Parietal lobe (tissue), 2 donors: Measurements from ENCODE around the gene SEMA4G. TPM values are rescaled to one million over a fixed set of nuclear protein-coding genes. Genes with fewer than 3 reads are reported as not detected.

ENCODE experiments used
- small RNA-seq: library from RNA; depleted of rRNA; stranded (forward); fragments of <200 nt; gene quantifications from one replicate; pipeline ENCODE3, GENCODE V24; 2014; ENCODE audit warnings: low replicate concordance
- total RNA-seq: library from RNA; depleted of rRNA; stranded (reverse); fragments of >200 nt; gene quantifications from one replicate; pipeline ENCODE4 v1.2.3, GENCODE V29; 2014

The SEMA4G gene, protein sequence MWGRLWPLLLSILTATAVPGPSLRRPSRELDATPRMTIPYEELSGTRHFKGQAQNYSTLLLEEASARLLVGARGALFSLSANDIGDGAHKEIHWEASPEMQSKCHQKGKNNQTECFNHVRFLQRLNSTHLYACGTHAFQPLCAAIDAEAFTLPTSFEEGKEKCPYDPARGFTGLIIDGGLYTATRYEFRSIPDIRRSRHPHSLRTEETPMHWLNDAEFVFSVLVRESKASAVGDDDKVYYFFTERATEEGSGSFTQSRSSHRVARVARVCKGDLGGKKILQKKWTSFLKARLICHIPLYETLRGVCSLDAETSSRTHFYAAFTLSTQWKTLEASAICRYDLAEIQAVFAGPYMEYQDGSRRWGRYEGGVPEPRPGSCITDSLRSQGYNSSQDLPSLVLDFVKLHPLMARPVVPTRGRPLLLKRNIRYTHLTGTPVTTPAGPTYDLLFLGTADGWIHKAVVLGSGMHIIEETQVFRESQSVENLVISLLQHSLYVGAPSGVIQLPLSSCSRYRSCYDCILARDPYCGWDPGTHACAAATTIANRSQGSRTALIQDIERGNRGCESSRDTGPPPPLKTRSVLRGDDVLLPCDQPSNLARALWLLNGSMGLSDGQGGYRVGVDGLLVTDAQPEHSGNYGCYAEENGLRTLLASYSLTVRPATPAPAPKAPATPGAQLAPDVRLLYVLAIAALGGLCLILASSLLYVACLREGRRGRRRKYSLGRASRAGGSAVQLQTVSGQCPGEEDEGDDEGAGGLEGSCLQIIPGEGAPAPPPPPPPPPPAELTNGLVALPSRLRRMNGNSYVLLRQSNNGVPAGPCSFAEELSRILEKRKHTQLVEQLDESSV
- 15.0 TPM for total RNA-seq

DNA sequence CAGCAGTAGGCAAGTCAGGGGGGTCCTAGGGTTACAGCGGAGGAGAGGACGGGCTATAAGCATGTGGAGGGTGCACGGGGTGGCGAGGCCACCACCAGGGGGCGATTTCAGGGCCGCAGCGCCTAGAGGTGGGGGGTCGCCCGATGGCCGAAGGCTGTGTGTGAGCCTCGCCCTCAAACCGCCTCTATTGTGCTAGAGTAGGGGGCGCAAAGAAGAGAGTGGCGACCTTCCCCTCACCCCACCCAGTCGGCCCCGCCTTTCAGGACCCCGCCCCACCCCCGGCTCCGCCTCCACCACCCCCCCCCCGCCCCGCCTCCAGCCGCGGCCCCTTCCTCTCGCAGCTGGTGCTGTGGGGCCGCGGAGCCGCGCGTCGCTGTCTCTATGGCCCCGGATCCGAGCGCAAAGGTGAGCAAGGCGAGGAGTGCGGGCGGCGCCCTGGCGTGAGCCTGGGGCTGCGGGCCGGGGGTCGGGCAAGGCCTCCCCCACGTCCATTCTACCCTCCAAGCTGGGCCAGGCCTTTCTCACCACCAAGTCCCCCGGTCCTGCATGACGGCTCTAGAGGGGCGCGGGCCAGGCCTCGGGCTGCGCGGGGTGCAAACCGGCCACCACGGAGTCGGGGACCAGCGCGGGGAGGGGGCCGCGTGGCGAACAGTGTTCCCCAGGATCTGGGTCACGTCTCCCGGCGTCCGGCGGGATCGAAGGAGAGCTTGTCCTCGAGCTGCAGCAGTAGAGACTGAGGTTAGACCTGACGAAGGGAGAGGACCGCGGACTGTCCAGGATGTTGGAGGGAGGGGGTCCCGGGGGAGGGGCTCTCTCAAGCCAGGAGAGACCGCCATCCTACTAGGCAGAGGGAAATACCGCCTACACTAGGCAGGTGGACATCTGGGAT is at the start of gene SEMA4G:
Gene SEMA4G (plus strand): TSS at position 318 of the 889 bp plus-strand sequence. CDS start 3,409 bp downstream, outside the sequence.

DNA sequence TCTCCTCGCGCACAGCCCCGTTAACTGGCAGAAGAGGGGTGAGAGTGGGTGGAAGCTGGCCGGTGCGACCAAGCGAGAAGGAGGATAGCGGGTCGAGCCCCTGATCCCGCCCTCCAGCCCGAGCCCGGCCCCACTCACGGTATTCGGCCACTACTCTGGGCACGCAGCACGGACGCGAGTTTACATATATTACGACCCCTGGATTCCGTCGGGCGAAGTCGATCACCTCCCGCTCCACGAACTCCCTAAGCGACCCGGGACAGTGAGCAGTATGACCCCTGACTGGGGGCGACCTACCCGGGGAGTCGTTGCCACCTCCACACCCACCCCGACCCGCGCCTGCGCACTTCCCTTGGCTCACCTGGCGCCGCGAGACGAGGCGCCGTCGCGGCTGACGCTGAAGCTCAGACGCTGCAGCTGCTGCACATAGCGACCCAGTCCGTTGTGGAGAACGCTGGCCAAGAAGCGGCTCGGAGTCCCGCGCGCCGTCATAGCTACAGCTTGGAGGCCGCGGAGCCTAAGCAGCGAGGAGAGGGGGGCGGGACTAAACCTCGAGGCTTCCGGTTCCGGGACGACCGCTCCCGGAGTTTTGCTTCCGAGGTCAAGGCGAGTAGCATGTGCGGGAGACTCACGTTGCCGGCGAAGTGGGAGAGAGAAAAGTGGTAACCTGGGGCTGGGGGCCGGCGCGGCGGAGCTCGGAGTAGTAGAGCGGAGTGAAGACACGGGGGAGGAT is 17.8 kb downstream of the SEMA4G start, which contains the start of the genes MRPL43 and TWNK:
Gene MRPL43 (minus strand): TSS at position 546 of the 733 bp plus-strand sequence. CDS start 54 bp downstream, at position 492.
Gene TWNK (plus strand): TSS at position 592 of the 733 bp plus-strand sequence. CDS start 668 bp downstream, outside the sequence.

DNA sequence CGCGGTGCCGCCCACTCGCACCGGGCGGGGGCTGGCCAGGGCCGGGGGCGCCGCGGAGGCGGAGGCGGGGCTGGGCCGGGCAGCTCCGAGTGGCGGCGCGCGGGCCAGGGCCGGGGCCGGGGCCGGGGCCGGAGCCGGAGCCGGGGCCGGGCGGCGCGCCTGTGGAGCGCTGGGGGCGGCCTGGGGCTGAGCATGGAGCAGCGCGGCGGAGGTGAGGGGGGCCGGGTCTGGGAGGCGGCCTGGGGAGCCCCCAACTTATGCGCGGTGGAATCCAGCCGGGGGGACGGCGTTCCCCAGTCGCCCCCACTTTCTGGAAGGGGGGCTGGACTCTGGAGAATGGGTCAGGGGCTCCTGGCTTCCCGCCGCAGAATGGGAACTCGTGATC is 30.4 kb downstream of the SEMA4G start, which contains the start of gene LZTS2:
Gene LZTS2 (plus strand): TSS at position 67 of the 385 bp plus-strand sequence. CDS start 2,731 bp downstream, outside the sequence.

Small RNA genes lying within 50 kb of the gene (small RNA-seq; reads per million reads assigned to genes)
- not detected for gene MIR608

Other genes with a start within 250 kb of the SEMA4G start
- not detected for gene PAX2, start 223.9 kb upstream of the SEMA4G start, total RNA-seq
- 76.4 TPM for gene SLF2, start 56.5 kb upstream of the SEMA4G start, total RNA-seq
- gene MRPL43, start 18.0 kb downstream of the SEMA4G start, total RNA-seq: 45.1 TPM
- 6.3 TPM for gene TWNK, start 18.0 kb downstream of the SEMA4G start, total RNA-seq
- 24.7 TPM for gene LZTS2, start 30.3 kb downstream of the SEMA4G start, total RNA-seq
- gene PDZD7, start 61.6 kb downstream of the SEMA4G start, total RNA-seq: 12.5 TPM
- 99.2 TPM for gene SFXN3, start 61.7 kb downstream of the SEMA4G start, total RNA-seq
- 0.94 TPM for gene KAZALD1, start 92.5 kb downstream of the SEMA4G start, total RNA-seq
- gene TLX1, start 161.8 kb downstream of the SEMA4G start, total RNA-seq: not detected